Spleen (tissue), 7 donors: ENCODE measurements around the gene KLF14.

Experiments
- POLR2A ChIP-seq, 3 donors: fragments of 450-650 bp; IDR thresholded peaks; one replicate each; pipeline ENCODE4 v1.5.1; 2017; ENCODE audit warnings: antibody characterized with exemption in 3 of 3, mild to moderate bottlenecking in 1 of 3
- TF ChIP-seq, protein P1 (sequence below), 11 experiments: fragments of 200-600 bp in 7 of 11; fragments of 450-650 bp in 4 of 11; sonication (generic) in 4 of 11; IDR thresholded peaks in 8 of 11; conservative IDR thresholded peaks in 3 of 11; 1 replicate in 7 of 11; 2 replicates in 4 of 11; pipeline versions ENCODE4 v1.4.0 to v1.8.0; 2016 to 2021; ENCODE audit warnings: antibody characterized with exemption in 11 of 11, inconsistent platforms in 4 of 11, mild to moderate bottlenecking in 1 of 11
- donor health status: DM: no; HTN: no; CAD: no; lungs with moderate emphysema.
- donor health status: DM: no; HTN: no; CAD: no.
- donor health status: DM: no; HTN: no; CAD: no.

- no peak for TF ChIP-seq POLR2A (IDR thresholded peaks at IDR 0.05)
- TF ChIP-seq, protein P1, sequence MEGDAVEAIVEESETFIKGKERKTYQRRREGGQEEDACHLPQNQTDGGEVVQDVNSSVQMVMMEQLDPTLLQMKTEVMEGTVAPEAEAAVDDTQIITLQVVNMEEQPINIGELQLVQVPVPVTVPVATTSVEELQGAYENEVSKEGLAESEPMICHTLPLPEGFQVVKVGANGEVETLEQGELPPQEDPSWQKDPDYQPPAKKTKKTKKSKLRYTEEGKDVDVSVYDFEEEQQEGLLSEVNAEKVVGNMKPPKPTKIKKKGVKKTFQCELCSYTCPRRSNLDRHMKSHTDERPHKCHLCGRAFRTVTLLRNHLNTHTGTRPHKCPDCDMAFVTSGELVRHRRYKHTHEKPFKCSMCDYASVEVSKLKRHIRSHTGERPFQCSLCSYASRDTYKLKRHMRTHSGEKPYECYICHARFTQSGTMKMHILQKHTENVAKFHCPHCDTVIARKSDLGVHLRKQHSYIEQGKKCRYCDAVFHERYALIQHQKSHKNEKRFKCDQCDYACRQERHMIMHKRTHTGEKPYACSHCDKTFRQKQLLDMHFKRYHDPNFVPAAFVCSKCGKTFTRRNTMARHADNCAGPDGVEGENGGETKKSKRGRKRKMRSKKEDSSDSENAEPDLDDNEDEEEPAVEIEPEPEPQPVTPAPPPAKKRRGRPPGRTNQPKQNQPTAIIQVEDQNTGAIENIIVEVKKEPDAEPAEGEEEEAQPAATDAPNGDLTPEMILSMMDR (IDR thresholded peaks at IDR 0.05 in 8 of 11, conservative IDR thresholded peaks at IDR 0.05 in 3 of 11), result no peak
These were observed 7.5 kb upstream of the KLF14 start for GRCh38 chr7:130741331-130741995.
